ENCODE measurements around the gene CLIP2. TPM values are rescaled to one million over a fixed set of nuclear protein-coding genes. Genes with fewer than 3 reads are reported as not detected.

CLIP2 gene
- total RNA-seq, 1 experiment from 2014 or later: 21.6 TPM

- WGBS (ENCODE audit: extremely low coverage, insufficient read length, low lambda C conversion rate): no CpG with 5 or more reads among the region's 4 CpGs
- H3K4ac ChIP-seq (ENCODE audit: low read depth, low read length): no peak overlapping the region
- H3K27me3 ChIP-seq (ENCODE audit: insufficient read depth, low read length): no peaks in the 10 kb centered on the region
- H3K14ac ChIP-seq (ENCODE audit: insufficient read depth, low read length): no peak overlapping the region
- H2BK5ac ChIP-seq (ENCODE audit: insufficient read length, low read length): no peak overlapping the region
- no peaks in the 10 kb centered on the region for H3K79me1 ChIP-seq (ENCODE audit: insufficient read depth, low read depth, low read length, poor library complexity, severe bottlenecking)
- H4K20me1 ChIP-seq (ENCODE audit: control insufficient read depth, insufficient read depth, insufficient read length): no peaks in the 10 kb centered on the region
- H3K27ac ChIP-seq (ENCODE audit: insufficient read length, low read depth, low read length): no peak overlapping the region
- H3K4me2 ChIP-seq (ENCODE audit: insufficient read depth, insufficient read length, low read length): no peak overlapping the region
- no peak overlapping the region for H2AFZ ChIP-seq (ENCODE audit: low read length)
- H4K5ac ChIP-seq (ENCODE audit: insufficient read length, low read depth, low read length): no peak overlapping the region
- no peak for DNase-seq
- Mint-ChIP-seq H3K9me3 (no peaks in the 10 kb centered on the region; a peak in 2 of 5 replicates), H3K4me1 (no peaks in the 10 kb centered on the region), H3K27ac (no peak overlapping the region), H3K27me3 (ENCODE audit: low read depth) (peaks cover 3% of the 10 kb centered on the region), H3K4me3 (no peak overlapping the region), H3K36me3 (ENCODE audit: insufficient read depth in 1 of 3, low read depth in 3 of 3) (no peaks in the 10 kb centered on the region)
- H2BK120ac ChIP-seq (ENCODE audit: low read depth, low read length, poor library complexity, severe bottlenecking): no peak overlapping the region
- no peak overlapping the region for H3K23ac ChIP-seq (ENCODE audit: insufficient read length, low read depth, low read length)
- no peak overlapping the region for H4K8ac ChIP-seq (replicated peaks; ENCODE audit: insufficient read length, low read depth, low read length)
- no peak for TF ChIP-seq CTCF (conservative IDR thresholded peaks at IDR 0.05)
- no peak overlapping the region for H3T11ph ChIP-seq (ENCODE audit: low read length)
- no peak overlapping the region for H3K18ac ChIP-seq (ENCODE audit: insufficient read length, low read depth, low read length)
- H2BK20ac ChIP-seq (ENCODE audit: low read depth, low read length, poor library complexity, severe bottlenecking): no peak overlapping the region
- H3K23me2 ChIP-seq (ENCODE audit: insufficient read length, low read depth, low read length, poor library complexity, severe bottlenecking): no peaks in the 10 kb centered on the region
- H4K91ac ChIP-seq (ENCODE audit: insufficient read length, low read depth, low read length): no peak overlapping the region
- no peak overlapping the region for H2BK15ac ChIP-seq (ENCODE audit: low read depth, low read length)
- no peak overlapping the region for H2AK5ac ChIP-seq (ENCODE audit: insufficient read length, low read length)
- no peaks in the 10 kb centered on the region for H3K4me1 ChIP-seq (ENCODE audit: insufficient read depth, low read length)
- H3K9ac ChIP-seq (ENCODE audit: extremely low read depth, insufficient read length, low read length): no peak overlapping the region
- no peaks in the 10 kb centered on the region for H3K9me3 ChIP-seq (ENCODE audit: control insufficient read depth, low read depth, low read length)
- H2BK12ac ChIP-seq (ENCODE audit: insufficient read length, low read depth, low read length): no peak overlapping the region
- no peak overlapping the region for H3K56ac ChIP-seq (ENCODE audit: insufficient read length, low read depth, low read length)
- H3K79me2 ChIP-seq (ENCODE audit: insufficient read depth, low read length): no peaks in the 10 kb centered on the region
These were observed 122.8 kb downstream of the CLIP2 start for GRCh38 chr7:74412056-74412455.

All from H9 (cell line).